ENCODE measurements around the gene DNM3. TPM values are rescaled to one million over a fixed set of nuclear protein-coding genes. Genes with fewer than 3 reads are reported as not detected.

Gene DNM3
- polyA plus RNA-seq, 3 donors: 0.15 TPM; not detected in 2

- no peaks in the 10 kb centered on the region for H3K36me3 Mint-ChIP-seq
- no peak overlapping the region for H3K27ac Mint-ChIP-seq
- Histone ChIP-seq H3K79me2 (ENCODE audit: insufficient read depth, low read length) (no peaks in the 10 kb centered on the region), H3K36me3 (replicated peaks in 1 of 2; ENCODE audit: control insufficient read depth in 1 of 2, insufficient read depth in 2 of 2, low read length in 2 of 2) (no peaks in the 10 kb centered on the region), H3K4me2 (replicated peaks; ENCODE audit: extremely low read depth, low read length, poor library complexity, severe bottlenecking) (no peak overlapping the region), H3K9me3 (replicated peaks in 1 of 2; ENCODE audit: control insufficient read depth in 1 of 2, insufficient read depth in 1 of 2, low read length in 2 of 2) (no peaks in the 10 kb centered on the region), H3K4me3 (replicated peaks in 1 of 3; ENCODE audit: low read depth in 2 of 3, low read length in 3 of 3) (no peak overlapping the region), H3K27me3 (ENCODE audit: control insufficient read depth in 2 of 2, insufficient read depth in 2 of 2, low read length in 2 of 2) (no peaks in the 10 kb centered on the region), H3K9ac (ENCODE audit: insufficient read depth, low read length, poor library complexity, severe bottlenecking) (no peak overlapping the region), H3K27ac (ENCODE audit: low read depth in 1 of 2, low read length in 2 of 2) (no peak overlapping the region), H4K20me1 (ENCODE audit: insufficient read depth, low read length) (no peaks in the 10 kb centered on the region), H2AFZ (ENCODE audit: insufficient read depth, low read depth, low read length, poor library complexity, severe bottlenecking) (no peak overlapping the region), H3K4me1 (ENCODE audit: control insufficient read depth in 1 of 2, insufficient read depth in 2 of 2, low read length in 2 of 2) (no peaks in the 10 kb centered on the region)
- no peaks in the 10 kb centered on the region for H3K4me1 Mint-ChIP-seq
- no peak for DNase-seq
- H3K27me3 Mint-ChIP-seq (ENCODE audit: low read depth in 3 of 3): peaks cover 0 to 4% (median 0%) of the 10 kb centered on the region in 3 donors
- no peaks in the 10 kb centered on the region for H3K9me3 Mint-ChIP-seq
- TF ChIP-seq, protein P1, sequence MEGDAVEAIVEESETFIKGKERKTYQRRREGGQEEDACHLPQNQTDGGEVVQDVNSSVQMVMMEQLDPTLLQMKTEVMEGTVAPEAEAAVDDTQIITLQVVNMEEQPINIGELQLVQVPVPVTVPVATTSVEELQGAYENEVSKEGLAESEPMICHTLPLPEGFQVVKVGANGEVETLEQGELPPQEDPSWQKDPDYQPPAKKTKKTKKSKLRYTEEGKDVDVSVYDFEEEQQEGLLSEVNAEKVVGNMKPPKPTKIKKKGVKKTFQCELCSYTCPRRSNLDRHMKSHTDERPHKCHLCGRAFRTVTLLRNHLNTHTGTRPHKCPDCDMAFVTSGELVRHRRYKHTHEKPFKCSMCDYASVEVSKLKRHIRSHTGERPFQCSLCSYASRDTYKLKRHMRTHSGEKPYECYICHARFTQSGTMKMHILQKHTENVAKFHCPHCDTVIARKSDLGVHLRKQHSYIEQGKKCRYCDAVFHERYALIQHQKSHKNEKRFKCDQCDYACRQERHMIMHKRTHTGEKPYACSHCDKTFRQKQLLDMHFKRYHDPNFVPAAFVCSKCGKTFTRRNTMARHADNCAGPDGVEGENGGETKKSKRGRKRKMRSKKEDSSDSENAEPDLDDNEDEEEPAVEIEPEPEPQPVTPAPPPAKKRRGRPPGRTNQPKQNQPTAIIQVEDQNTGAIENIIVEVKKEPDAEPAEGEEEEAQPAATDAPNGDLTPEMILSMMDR (IDR thresholded peaks at IDR 0.05): no peak
- intact Hi-C loops (cut with micrococcal nuclease): no loop called here
- no peak overlapping the region for H3K4me3 Mint-ChIP-seq
Measured at GRCh38 chr1:171990371-171990770, 149.1 kb downstream of the DNM3 start.

DNA sequence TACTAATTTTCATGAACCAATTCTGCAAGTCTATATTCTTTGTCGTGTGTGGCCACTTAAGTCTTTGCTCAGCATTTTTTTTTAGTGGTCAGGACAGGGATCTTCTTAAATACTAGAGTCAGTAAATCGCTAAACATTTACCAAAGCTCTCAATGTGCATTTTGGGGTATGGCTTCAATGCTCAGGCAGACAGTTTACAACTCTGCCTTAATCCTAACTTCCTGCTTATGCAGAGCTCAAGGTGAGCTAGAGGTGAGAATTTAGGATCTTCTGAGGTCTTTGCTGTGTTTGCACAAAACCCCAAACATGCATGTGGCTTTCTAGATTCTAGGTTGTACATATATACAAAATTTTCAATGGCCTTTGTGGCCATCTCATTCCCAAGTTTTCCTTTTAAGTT, 153.0 kb downstream of the DNM3 start:
- H3K27ac Mint-ChIP-seq: no peak overlapping the region
- H3K27me3 Mint-ChIP-seq (ENCODE audit: low read depth in 3 of 3): peaks cover 0 to 2% (median 0%) of the 10 kb centered on the region in 3 donors
- WGBS (ENCODE audit: insufficient coverage): 100% methylated on average over 1 of the region's 2 CpGs
- no peaks in the 10 kb centered on the region for H3K4me1 ChIP-seq (ENCODE audit: control insufficient read depth in 1 of 2, insufficient read depth in 2 of 2, low read length in 2 of 2)
- no peak for DNase-seq
- no peak overlapping the region for H3K4me3 Mint-ChIP-seq
- no peak overlapping the region for H3K9ac ChIP-seq (ENCODE audit: insufficient read depth, low read length, poor library complexity, severe bottlenecking)
- H3K36me3 Mint-ChIP-seq: no peaks in the 10 kb centered on the region
- intact Hi-C loops (cut with micrococcal nuclease): no loop called here
- no peak overlapping the region for H2AFZ ChIP-seq (ENCODE audit: insufficient read depth, low read depth, low read length, poor library complexity, severe bottlenecking)
- H3K9me3 ChIP-seq (replicated peaks in 1 of 2; ENCODE audit: control insufficient read depth in 1 of 2, insufficient read depth in 1 of 2, low read length in 2 of 2): no peaks in the 10 kb centered on the region
- H3K4me2 ChIP-seq (replicated peaks; ENCODE audit: extremely low read depth, low read length, poor library complexity, severe bottlenecking): no peak overlapping the region
- H3K4me1 Mint-ChIP-seq: no peaks in the 10 kb centered on the region
- H3K4me3 ChIP-seq (replicated peaks in 1 of 3; ENCODE audit: low read depth in 2 of 3, low read length in 3 of 3): no peak overlapping the region
- no peaks in the 10 kb centered on the region for H3K27me3 ChIP-seq (ENCODE audit: control insufficient read depth in 2 of 2, insufficient read depth in 2 of 2, low read length in 2 of 2)
- no peaks in the 10 kb centered on the region for H4K20me1 ChIP-seq (ENCODE audit: insufficient read depth, low read length)
- H3K9me3 Mint-ChIP-seq: no peaks in the 10 kb centered on the region
- TF ChIP-seq, protein P1 (IDR thresholded peaks at IDR 0.05): no peak
- H3K36me3 ChIP-seq (replicated peaks in 1 of 2; ENCODE audit: control insufficient read depth in 1 of 2, insufficient read depth in 2 of 2, low read length in 2 of 2): no peaks in the 10 kb centered on the region
- H3K79me2 ChIP-seq (ENCODE audit: insufficient read depth, low read length): no peaks in the 10 kb centered on the region
- no peak overlapping the region for H3K27ac ChIP-seq (ENCODE audit: low read depth in 1 of 2, low read length in 2 of 2)
